ENCODE results near the gene PUS10.
"Not testable (repeated sequence)": the region's sequence is repeated elsewhere in the genome, so short reads cannot be mapped to it uniquely, and the experiment has no call there.

PUS10 gene

DNA sequence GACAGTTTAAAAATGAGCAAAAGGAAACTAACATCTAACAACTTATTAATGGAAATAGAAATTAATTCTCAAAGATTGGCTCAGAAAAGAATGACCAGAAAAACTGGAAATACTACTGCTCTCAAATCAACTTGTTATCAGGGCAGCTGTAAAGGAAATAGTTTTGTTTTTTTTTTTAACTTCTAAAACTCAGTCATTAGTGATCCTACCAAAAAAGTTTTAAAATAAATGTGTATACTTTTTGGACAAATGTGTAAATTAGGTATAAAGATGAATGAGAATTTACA lies 52.6 kb downstream of the PUS10 start:
- DNase-seq, result no peak

DNA sequence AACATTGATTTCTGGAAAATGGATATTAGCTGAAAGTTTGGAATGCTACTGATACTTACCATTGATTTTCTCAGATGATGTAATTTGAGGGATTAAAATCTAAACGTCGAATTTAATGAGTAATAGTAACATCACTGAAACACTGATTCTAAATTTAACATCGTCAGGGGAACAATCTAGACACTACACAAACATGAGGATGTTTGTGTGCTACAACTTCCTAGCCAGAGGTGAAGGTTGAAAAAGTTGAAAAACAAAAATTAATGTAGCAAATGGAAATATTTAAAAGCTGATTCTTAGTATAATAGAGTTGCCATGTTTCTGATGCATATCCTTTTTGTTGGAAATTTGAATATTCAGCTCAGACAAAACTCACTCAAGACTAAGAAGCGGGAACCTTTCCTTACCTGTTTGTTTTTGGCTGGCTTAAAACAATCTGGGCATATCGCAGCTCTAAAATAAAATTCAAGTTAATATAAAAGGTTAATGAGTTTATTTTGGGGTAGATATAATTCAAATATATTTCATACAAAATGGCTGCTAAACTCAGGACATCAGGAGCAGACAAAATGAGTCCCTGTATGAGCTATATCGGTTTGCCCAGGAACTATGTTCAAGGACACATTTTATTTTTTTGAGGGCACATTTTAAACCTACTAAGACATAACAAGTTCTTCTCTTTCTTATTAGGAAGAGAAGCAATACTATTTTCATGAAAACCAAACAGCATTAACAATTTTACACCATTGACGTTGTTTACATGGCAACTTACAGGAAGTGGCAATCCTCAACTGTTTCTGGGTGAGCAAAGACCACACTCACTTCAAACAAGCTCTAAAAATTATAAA lies 53.2 kb downstream of the PUS10 start:
- DNase-seq, result no peak

DNA sequence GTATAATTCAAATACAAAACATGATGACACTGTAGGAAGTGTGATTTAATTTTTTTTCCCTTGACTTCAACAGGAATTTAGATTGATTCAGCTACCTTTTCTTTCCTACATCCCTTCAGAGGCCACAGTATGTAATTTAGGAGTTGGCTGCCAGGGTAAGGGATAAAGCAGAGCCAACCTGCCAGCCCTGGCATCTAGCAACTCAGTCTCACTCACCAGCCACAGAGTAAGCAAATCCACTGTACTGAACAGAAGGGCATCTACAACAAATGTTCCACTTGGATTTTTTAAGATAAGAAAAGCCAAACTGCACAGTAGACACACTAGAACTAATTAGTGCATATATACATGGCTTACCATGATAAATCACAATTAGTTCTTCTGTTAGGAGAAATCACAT lies 54.9 kb downstream of the PUS10 start:
- DNase-seq, result no peak

DNA sequence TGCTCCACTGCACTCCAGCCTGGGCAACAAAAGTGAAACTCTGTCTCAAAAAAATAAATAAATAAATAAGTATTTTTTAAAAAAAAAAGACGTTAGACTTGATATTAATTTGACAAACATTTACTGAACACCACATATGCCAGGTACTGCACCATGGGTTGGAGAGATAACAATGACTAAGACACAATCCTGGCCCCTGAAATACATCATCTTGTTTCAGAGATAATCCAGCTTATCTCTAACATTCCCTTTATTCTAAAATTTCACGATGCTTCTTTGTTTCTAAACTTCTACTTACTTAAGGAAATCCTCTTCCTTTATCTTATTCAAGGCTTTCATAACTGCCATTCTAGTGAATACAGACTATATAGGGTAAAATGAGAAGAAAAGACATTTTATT lies 55.5 kb downstream of the PUS10 start:
- no peak for DNase-seq

DNA sequence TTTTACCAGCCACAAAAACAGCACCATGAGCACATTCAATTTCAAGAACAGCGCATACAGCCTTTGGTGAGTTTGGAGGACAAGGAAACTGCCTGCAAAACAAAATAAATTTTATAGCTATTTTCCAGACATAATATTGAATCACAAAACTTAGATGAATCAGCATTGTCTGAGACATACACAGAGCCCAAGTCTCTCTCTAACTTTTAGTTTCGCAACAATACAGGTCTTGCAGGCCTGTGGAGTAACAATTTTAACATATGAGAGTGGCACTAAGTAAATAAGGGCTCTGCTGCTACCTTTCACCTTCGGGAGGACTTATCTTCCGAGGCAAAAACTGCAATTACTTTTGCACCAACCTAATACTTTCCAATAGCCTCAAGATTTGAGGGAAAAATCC lies 56.6 kb downstream of the PUS10 start:
- no peak for DNase-seq

DNA sequence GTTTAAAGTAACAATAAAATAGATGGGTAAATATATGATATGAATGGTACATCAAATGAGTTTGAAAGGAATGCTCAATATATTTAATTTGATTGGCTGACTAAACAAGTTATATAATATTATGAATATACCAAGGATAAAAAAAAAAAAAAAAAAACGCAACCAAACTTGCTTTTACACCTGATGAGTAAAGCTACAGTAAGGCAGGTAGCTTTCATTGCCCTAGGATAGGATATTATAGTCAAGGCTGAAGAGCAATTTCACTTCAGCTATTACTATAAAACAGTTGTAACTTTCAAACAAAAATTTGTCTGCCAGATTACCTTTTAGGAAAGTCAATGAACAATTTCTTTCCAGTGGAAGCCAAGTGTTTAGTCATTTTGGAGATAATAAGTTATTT lies 57.3 kb downstream of the PUS10 start:
- DNase-seq, result no peak

DNA sequence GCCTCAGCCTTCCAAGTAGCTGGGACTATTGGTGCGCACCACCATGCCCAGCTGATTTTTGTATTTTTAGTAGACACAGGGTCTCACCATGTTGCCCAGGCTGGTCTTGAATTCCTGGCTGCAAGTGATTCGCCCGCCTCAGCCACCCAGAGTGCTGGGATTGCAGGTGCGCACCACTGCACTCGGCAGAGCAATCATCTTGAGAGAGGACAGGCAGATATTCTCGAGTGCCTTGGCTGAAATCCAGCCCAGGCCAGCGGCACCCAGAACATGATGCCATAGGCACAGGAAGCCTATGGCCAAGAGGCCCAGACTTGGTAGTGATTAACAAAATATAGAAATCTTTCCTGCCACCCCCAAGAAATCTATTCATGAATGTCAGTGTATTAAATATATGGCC lies 58.6 kb downstream of the PUS10 start:
- DNase-seq, result no peak

DNA sequence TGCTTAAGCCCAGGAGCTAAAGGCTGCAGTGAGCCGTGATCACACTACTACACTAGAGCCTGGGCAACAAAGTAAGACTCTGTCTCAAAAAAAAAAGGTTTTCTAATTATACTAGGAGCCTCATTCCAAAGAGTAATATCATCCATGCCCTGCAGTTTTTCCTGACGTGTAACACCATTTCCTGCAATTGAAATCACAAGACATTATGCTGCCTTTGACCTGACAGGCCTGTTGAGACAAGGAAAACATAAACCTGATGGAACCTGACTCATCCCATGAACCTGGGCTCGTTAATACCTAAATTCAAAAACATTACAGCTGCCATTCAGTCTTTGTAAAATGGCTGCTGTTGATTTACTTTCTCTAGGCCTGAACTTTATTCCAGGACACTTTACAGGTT lies 59.3 kb downstream of the PUS10 start:
- no peak for DNase-seq

DNA sequence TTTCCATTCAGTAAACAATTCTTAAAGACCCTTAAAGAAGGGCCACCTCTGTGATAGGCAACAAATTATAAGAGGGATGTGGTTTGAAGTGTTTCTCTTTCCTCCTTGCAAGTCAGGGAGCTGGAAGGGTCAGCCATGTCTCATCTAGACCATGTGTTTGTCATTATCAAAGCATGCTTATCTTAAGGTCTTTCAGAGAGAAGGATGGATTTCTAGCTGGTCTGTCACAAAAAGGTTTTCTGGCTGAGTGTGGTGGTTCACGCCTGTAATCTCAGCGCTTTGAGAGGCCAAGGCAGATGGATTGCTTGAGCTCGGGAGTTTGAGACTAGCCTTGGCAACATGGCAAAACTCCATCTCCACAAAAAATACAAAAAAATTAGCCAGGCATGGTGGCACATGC lies 59.7 kb downstream of the PUS10 start:
- no peak for DNase-seq

DNA sequence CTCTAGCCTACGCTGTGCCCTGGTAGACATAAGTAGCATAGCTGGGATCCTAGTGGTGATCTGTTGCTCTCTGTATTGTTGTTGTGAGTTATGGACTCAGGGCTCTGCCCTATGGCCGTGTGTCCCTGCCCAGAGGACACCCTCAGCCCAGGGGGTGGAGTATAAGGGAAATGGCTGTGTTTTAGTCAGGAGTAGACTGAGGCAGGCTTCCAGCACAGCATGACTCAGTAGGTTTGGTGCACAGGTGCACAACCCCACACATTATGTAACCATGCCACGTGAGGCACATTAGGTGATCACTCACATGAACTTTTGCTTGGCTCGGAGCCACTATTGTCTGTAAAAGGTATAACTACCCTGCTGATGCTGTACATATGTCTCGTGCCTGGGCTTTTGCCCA lies 60.4 kb downstream of the PUS10 start:
- DNase-seq, result no peak

DNA sequence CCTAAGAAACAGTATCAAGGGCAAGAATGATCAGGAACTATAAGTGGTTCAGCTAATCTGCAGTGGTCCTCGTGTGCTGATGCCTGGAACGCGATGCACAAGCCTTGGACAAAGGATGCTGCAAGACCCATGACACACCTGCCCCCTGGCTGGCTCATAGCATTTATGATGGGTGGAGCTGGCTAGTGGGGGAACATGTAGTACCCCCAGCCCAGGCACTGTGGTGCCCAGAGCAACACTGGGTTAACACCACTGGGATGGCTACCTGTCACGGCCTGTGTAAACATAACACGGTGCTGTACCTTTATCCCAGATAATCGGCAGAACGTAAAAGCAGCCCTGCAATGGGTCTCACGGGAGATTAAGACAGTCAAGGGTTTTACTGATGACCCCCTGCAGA lies 60.8 kb downstream of the PUS10 start:
- DNase-seq, result no peak

DNA sequence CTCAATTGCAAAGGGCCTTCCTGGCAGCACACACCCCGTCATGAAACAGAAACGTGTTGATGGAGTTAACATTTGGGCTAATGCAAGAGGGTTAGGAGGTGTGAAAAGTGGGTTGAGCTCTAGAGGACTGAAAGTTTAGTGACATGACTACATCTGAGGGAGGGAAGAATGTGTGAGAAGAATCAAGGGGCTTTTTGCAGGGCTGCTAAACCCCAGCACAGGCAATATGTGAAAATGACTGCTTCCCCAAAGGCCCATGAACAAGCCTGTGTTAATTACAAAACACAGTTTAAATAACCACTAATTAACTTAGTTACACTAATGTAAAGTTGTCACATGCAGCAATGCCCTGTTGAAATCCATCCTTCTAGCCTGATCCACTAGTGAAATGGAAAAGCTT lies 63.9 kb downstream of the PUS10 start:
- no peak for DNase-seq

DNA sequence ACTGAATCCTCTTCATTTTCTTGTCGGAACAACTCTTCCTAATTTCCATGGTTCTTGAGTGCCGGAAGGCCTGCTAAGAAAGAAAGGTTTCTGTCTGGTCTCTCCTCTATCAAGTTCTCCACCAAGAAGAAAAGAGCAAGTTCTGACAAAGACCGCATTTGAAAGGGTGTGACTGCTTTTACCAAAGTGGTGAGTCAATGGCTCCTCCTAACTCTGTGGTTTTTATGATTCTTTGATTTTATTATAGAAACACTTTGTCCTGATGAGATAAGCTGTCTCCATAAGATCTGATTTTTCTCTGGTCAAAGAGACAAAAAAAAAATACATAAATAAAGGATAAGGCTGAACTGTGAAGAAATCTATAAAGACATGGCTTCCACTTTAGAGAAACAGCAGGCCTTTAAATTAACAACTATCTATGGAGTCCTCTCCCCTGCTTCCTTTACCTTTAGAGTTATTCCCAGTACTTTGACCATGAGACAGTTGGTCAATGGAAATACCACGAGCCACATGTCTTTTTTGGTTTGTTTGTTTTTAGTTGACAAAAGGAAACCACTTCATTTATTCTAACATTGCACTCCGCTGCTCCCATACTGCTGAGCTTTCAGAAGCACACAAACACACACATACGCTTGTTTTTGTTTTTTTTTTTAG lies 69.0 kb downstream of the PUS10 start:
- DNase-seq, result no peak

DNA sequence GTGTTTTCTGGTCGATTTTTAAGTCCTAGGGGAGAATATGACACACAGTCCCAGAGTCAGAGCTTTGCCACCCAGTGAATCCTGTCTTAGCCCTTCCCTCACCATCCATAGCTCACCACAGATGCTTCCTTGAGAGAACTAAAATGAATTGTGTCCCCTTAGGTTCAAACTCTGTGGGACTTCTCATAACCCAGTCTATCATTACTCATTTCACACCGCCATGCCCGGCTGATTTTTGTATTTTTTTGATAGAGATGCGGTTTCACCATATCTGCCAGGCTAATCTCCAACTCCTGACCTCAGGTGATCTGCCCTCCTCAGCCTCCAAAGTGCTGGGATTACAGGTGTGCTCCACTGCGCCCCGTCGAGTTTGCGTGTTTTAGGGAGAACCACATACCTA lies 69.9 kb downstream of the PUS10 start:
- no peak for DNase-seq

DNA sequence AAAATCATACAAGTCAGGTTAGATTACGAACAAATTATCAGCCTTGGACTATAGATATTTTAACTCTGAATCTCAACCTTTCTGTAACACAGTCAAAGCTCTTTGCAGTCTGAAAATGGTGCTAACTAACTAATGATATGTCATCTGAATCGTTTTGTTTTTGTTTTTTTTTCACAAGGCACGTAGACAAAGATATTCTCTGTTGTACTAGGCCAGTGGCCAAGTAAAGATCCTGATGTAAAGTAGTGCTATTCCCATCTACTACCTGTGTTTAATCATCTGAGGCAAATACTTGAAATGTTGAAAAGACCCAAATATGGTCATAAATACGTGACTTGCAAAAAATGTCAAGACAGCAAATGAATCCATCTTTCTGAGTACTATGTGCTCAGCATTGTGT lies 71.0 kb downstream of the PUS10 start:
- no peak for DNase-seq

DNA sequence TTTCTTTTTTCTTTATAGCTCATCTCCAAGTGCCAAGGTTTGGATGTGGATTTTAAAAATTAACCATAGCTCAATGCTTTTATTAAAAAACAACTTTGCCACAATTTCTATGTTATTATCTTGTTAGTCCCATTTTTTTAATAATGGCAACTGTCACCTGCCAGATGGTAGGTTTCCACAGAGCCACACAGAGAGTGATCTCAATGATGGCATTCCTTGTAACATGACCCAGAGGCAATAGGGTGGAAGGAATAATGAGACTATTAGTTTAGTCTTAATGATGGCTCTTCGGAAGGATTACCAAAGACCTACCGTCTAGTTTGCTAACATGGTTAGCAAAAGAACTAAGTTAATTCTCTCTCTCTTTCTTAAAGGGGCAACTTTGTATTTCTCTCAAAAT lies 72.7 kb downstream of the PUS10 start:
- no peak for DNase-seq

DNA sequence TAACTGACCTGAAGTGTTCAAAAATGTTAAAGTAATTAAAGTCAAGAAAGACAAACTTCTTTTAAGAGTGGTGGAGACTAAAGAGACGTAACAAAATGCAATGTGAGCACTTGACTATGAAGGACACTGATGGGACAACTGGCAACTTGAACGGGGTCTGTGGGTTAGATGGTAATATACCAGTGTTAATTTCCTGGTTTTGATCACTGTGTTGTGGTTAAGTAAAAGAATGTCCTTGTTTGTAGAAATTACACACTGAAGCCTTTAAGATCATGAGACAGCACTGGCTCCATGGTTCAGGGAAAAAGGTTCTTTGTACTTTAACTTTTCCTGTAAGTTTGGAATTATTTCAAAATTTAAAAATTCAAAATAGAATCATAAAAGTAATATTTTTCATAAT lies 78.4 kb downstream of the PUS10 start:
- no peak for DNase-seq

DNA sequence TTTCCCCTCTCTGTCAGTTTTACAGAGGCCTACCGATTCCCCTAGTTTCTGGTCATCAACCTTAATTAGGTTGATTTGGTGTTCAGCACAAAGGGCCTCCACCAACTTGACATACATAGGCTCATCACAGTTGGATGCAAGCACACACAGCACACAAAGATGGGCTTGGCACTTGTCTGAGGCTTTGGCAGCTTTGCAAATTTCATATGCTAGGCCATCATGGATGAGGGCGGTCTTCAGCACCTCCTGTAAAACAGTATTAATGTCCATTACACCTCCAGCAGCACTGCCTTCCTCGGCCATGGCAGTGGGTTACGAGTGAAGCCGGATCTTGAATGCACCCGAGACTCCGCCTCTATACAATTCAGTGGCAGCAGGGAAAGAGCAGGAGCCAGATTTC lies 79.8 kb downstream of the PUS10 start:
- DNase-seq, result no peak

DNA sequence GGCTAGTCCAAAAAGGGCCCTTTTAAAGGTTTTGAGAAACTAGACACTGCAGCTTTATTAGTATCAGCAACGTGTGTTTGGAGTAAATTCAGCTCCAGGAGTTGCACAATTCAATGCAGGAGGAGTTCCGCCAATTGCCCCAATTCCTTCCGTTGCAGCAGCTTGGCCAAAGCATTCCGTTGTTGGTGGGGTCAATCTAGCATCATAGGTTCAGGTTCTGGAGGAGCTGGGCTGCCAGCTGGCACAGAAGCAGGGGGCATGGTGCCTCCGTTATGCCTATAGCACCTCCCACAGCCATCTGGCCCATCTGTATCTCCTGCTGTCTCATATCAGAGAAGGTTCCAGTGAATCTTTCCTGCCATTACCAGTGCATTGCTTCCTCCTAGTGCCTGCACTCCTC lies 81.3 kb downstream of the PUS10 start:
- no peak for DNase-seq

DNA sequence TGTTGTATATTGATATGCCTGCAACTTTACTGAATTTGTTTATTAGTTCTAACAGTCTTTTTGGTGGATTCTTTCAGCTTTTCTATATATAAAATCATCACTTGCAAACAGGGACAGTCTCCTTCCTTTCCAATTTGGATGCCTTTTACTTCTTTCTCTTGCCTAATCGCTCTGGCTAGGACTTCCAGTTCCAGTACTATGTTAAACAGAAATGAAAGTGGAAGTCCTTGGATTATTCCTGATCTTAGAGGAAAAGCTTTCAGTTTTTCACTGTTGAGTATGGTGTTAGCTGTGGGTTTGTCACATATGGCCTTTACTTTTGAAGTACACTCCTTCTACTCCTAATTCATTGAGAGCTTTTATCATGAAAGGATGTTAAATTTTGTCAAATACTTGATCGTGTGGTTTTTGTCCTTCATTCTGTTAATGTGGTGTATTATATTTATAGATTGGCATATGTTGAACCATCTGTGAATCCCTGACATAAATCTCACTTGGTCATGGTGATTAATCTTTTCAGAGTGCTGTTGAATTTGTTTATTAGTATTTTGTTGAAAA lies 83.8 kb downstream of the PUS10 start:
- no peak for DNase-seq

DNA sequence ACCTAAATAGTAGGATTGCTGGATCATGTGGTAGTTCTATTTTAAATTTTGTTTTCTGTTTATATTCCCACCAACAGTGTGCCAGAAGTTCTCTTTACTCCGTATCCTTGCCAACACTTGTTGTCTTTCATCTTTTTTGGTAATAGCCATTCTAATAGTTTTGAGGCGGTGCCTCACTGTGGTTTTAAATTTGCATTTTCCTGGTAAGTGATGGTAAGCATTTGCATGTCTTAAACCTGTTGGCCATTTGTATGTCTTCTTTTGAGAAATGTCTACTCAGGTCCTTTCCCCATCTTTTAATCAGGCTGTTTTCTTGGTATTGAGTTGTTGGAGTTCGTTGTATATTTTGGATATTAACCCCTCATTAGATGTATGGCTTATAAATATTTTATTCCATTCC lies 85.1 kb downstream of the PUS10 start:
- DNase-seq, result no peak

DNA sequence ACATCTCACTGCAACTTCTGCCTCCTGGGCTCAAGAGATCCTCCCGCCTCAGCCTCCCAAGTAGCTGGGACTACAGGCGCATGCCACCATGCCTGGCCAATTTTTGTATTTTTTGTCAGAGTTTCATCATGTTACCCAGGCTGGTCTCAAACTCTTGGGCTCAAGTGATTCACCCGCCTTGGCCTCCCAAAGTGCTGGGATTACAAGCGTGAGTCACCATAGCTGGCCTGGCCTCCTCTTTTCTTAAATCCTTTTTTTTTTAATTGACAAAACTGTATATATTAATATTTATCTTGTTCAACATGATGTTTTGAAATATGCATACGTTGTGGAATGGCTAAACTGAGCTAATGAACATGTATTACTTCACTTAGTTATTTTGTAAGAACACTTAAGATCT lies 86.0 kb downstream of the PUS10 start:
- DNase-seq, result not testable (repeated sequence)

DNA sequence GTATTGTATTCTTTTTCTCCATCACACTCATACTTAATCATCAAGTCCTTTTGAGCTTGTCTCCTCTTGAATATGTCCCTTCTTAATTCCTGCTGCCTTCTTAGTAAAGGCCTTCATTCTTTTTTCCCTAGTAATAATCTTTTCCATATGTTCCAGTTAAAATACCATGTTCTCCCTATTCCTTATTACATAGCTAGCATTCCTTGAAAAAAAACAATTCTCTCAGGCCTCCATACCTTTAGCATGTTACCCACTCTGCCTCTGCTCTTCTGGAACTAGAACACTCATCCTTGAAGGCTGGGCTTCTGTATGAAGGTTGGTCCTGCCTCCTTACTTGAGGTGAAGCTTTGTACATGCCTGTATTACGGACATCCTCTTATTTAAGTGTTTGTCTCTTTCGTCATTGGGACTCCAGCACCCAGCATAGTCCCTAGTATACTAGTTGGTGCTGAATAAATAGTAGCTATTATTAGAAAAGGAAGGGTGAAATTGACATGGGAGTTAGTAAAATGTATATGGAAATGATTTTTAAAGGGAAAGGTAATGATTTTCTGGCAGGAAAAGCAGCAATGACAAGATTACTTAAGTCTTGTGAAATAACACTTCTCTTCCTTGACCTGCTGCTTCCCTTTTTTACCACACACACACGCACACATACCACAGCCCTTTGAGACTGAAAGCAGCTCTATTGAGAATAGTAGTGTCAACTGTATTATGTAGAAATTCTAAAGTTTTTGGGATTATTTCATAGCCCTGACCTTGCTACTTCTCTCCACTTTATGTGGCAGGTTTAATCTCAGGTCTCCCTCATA lies 91.1 kb downstream of the PUS10 start:
- DNase-seq, result no peak

Data from NCI-H1092 treated with DMSO at 0.1 percent for 48 hours (cell line).